Fibroblast of mammary gland (primary cell): Measurements from ENCODE around the gene ACTR3C.

ENCODE experiments used
- DNase-seq: peaks from one replicate; pipeline ENCODE4 v3.0.0-alpha.2; 2010; ENCODE audit warnings: low read depth
- H3K4me3 ChIP-seq: 2 replicates; pipeline ENCODE4 v1.5.1; 2011; ENCODE audit warnings: low read depth, mild to moderate bottlenecking, low read length, moderate library complexity; ENCODE audit not compliant: control insufficient read depth
- TF ChIP-seq, protein P1 (sequence below): conservative IDR thresholded peaks from 2 replicates; pipeline ENCODE4 v1.5.1; 2011; ENCODE audit warnings: low read depth, low read length, inconsistent platforms; ENCODE audit not compliant: control insufficient read depth, insufficient read depth

Gene ACTR3C

DNA sequence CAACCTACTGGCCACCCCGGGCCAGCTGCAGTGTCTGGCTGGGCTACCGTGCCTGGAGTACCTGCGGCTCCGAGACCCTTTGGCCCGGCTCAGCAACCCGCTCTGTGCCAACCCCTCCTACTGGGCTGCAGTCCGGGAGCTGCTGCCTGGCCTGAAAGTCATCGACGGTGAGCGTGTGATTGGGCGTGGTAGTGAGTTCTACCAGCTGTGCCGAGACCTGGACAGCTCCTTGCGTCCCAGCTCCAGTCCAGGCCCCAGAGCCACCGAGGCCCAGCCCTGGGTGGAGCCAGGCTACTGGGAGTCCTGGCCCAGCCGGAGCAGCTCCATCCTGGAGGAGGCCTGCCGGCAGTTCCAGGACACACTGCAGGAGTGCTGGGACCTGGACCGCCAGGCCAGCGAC lies 13.8 kb upstream of the ACTR3C start:
- no peak for DNase-seq
- H3K4me3 ChIP-seq = no peak overlapping the region
- TF ChIP-seq, protein P1, sequence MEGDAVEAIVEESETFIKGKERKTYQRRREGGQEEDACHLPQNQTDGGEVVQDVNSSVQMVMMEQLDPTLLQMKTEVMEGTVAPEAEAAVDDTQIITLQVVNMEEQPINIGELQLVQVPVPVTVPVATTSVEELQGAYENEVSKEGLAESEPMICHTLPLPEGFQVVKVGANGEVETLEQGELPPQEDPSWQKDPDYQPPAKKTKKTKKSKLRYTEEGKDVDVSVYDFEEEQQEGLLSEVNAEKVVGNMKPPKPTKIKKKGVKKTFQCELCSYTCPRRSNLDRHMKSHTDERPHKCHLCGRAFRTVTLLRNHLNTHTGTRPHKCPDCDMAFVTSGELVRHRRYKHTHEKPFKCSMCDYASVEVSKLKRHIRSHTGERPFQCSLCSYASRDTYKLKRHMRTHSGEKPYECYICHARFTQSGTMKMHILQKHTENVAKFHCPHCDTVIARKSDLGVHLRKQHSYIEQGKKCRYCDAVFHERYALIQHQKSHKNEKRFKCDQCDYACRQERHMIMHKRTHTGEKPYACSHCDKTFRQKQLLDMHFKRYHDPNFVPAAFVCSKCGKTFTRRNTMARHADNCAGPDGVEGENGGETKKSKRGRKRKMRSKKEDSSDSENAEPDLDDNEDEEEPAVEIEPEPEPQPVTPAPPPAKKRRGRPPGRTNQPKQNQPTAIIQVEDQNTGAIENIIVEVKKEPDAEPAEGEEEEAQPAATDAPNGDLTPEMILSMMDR = no peak

DNA sequence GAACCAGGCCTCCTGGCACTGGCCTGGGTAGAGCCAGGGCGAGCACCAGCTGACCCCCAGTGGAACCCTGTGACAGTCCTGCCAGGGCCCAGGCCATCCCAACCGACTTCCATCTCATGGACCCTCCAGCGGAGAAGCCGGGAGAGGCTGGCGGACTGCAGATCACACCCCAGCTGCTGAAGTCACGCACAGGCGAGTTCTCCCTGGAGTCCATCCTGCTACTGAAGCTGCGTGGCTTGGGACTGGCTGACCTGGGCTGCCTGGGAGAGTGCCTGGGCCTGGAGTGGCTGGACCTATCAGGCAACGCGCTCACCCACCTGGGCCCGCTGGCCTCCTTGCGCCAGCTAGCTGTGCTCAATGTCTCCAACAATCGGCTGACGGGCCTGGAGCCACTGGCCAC lies 13.4 kb upstream of the ACTR3C start:
- H3K4me3 ChIP-seq = no peak overlapping the region
- DNase-seq = no peak
- TF ChIP-seq, protein P1 = no peak

DNA sequence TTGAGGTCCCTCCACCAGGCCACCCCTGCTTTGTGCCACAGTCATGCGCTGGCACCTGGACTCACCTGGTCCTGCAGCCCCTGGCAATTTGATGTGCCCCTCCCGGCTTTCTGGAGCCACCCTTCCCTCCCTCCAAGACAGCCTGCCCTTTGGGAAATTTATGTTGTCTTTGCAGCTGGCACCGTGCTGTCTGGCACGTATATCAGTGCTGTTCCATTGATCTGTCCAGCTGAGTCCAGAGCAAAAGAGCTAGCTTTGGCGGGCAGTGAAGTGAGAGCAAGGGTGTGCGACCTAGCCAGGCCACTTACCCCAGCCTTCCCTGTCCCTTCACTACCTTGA lies 12.4 kb upstream of the ACTR3C start:
- no peak overlapping the region for H3K4me3 ChIP-seq
- TF ChIP-seq, protein P1 = no peak
- no peak for DNase-seq

DNA sequence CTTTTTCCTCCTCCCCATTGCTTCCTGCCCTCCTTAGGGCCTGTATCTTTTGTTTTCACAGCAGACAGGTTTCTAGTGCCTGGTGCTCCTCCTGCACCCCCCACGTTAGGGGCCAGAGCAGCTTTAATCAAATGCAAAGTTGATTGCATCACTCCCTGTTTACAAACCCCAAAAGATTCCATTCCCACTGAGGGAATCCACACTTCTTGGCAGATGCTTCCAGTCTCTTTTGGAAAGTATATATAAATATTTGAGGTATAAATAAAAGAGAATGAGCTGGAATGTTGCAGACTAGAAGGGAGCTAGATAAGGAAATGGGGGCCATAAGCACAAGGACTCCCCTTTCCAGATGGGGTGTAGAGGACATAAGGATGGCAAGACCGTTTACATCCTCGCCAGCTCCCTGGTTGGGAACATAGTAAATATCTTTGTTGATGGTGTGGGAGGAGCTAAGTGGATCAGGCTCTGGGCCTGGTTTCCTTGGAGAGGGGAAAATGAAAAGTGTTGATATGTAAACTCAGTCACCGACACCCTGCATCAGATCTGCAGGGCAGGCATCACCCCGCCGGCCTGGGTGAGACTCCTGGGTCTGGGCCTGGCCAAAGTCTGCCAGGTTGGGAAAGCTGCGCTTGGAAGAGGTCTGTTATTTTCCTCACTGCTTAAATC lies 11.9 kb upstream of the ACTR3C start:
- peak; percentile 66 for DNase-seq
- TF ChIP-seq, protein P1 = no peak
- no peak overlapping the region for H3K4me3 ChIP-seq

DNA sequence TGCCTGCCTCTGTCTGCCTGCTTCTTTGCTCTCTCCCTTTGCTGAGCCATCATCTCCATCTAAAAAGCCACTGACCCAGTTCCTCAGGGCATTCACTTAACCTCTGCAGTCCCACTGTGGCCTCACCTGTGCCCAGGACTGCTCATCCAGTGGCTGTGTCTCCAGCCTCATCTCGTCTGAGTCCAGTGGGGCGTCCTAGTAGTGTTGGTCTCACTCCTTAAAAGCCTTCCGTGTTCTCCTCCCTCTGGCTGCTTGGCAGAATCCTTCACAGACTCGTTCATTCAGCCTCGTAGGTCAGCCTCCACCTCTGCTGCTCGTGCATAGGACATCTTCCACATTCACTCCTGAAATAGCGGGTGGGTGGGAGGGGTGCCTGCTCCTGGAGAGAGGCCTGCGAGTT lies 10.8 kb upstream of the ACTR3C start:
- H3K4me3 ChIP-seq = no peak overlapping the region
- DNase-seq = no peak

DNA sequence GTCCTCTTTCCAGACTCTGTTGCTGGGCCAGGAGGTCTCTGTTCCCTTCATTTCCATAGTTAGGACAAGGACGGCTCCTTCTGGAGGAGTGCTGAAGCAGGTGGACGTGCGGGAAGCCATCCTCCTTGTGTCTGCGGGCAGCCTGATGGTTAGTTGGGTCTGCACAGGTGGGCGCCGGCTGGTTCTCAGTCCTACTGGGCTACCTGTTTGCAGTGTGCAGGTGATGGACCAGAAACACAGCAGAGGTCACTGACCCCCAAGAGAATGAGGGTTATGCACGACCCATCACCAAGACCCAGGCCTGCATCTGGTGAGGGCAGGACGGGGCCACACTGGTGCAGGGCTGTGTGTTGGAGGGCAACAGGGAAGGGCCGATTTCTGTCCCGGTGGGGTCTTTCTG lies 10.3 kb upstream of the ACTR3C start:
- H3K4me3 ChIP-seq = no peak overlapping the region
- TF ChIP-seq, protein P1 = no peak
- no peak for DNase-seq

More for the DNA sequence above, 10.8 kb upstream of the ACTR3C start:
- TF ChIP-seq, protein P1 = no peak

DNA sequence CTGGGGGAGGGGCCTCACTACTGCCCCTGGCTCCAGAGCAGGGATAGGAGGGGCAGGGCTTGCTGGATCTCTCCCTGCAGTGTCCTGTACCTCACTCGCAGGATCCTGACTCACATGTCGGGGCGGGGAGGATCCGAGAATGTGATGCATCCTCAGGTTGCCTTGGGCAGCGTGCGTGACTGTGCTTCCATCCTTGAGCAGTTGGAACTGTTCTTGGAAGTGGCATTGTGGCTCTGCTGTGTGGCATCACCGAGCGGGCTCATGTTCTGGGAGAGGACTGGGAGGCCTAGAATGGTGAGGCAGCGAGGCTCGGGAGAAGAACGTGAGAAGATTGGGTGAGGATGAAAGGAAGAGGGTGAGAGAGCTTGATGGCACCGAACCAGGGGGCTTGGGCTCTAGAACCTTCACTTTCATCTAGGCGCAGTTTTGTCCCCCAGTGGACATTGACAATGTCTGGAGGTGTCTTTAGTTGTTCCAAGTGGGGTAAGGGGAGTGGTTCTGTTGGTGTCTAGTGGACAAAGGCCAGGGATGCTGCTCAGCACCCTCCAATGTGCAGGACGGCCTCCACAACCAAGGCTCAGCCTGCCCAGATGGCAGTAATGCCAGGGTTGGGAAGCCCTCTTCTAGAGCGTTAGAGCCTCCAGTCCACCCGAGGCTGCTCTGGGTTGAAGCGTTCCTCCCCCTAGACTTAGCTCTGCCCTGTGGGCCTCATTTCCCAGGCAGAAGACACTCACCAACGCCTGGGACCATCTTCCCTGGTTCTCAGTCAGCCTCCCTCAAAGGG lies 9.7 kb upstream of the ACTR3C start:
- TF ChIP-seq, protein P1 = no peak
- H3K4me3 ChIP-seq = no peak overlapping the region
- DNase-seq = no peak
